Natural killer cell (primary cell): Measurements from ENCODE around the gene SPINT4. TPM values are rescaled to one million over a fixed set of nuclear protein-coding genes. Genes with fewer than 3 reads are reported as not detected.

Experiments
- ATAC-seq, 3 donors: fragments of 150-1000 bp in 2 of 3; fragments of 200-7000 bp in 1 of 3; cut with Tn5 transposase; 1 replicate in 1 of 3; 2 replicates in 2 of 3; pipeline ENCODE4 v1.10.0; 2021; ENCODE audit warnings: mild to moderate bottlenecking in 2 of 3, moderate library complexity in 2 of 3
- DNase-seq, 2 donors: peaks; one replicate each; pipeline versions ENCODE4 v3.0.0 to v3.0.0-alpha.2; 2013 to 2021; ENCODE audit warnings: mixed read lengths in 1 of 2
- H3K27ac ChIP-seq: one replicate; pipeline ENCODE4 v1.5.1; 2013; ENCODE audit warnings: mild to moderate bottlenecking, low read length
- H3K27me3 ChIP-seq: one replicate; pipeline ENCODE4 v1.6.1; 2013; ENCODE audit warnings: low read length; ENCODE audit not compliant: control insufficient read depth, insufficient read depth
- H3K36me3 ChIP-seq: one replicate; pipeline ENCODE4 v1.6.1; 2013; ENCODE audit warnings: low read length; ENCODE audit not compliant: control insufficient read depth, insufficient read depth
- H3K4me1 ChIP-seq: one replicate; pipeline ENCODE4 v1.6.1; 2013; ENCODE audit warnings: low read length; ENCODE audit not compliant: control insufficient read depth, insufficient read depth
- H3K4me3 ChIP-seq: one replicate; pipeline ENCODE4 v1.5.1; 2013; ENCODE audit warnings: low read length
- H3K9me3 ChIP-seq: one replicate; pipeline ENCODE4 v1.6.1; 2013; ENCODE audit warnings: low read length; ENCODE audit not compliant: control insufficient read depth, insufficient read depth
- H3K27ac Mint-ChIP-seq, 2 donors: one replicate each; pipeline ENCODE4 v1.8.0; 2022; ENCODE audit warnings: mild to moderate bottlenecking in 2 of 2, mixed read lengths in 2 of 2, moderate library complexity in 1 of 2
- H3K27me3 Mint-ChIP-seq, 2 donors: one replicate each; pipeline ENCODE4 v1.8.0; 2022; ENCODE audit warnings: low read depth in 2 of 2, mixed read lengths in 2 of 2
- H3K36me3 Mint-ChIP-seq: one replicate; pipeline ENCODE4 v1.8.0; 2022; ENCODE audit warnings: mixed read lengths
- H3K4me1 Mint-ChIP-seq, 2 donors: one replicate each; pipeline ENCODE4 v1.8.0; 2022; ENCODE audit warnings: mixed read lengths in 2 of 2
- H3K4me3 Mint-ChIP-seq: one replicate; pipeline ENCODE4 v1.8.0; 2022; ENCODE audit warnings: mild to moderate bottlenecking, moderate library complexity, mixed read lengths
- H3K9me3 Mint-ChIP-seq, 2 donors: one replicate each; pipeline ENCODE4 v1.8.0; 2022; ENCODE audit warnings: mixed read lengths in 2 of 2
- WGBS: methylation state at CpG from one replicate; pipeline ENCODE4 v1.1.7; 2013; ENCODE audit warnings: missing lambda C conversion rate; ENCODE audit not compliant: insufficient coverage; 5-methylcytosine and 5-hydroxymethylcytosine counted together
- intact Hi-C: fragments of 100-400 bp; cut with micrococcal nuclease; formaldehyde crosslinking; loops from one replicate; pipeline ENCODE4 v1.14.2; 2022
- total RNA-seq, 4 donors: library from RNA; stranded (reverse); fragments of 120-200 nt in 1 of 4; gene quantifications; one replicate each; pipeline versions ENCODE4 v1.2.3 to v1.2.4, GENCODE V29; 2013 to 2022
- TF ChIP-seq, protein P1 (sequence below): fragments of 200-600 bp; IDR thresholded peaks from one replicate; pipeline ENCODE4 v1.8.0; 2022; ENCODE audit warnings: antibody characterized with exemption

SPINT4 gene
- total RNA-seq, 3 donors from 2014 or later (not counting 1 experiment from before 2014, with no cell fraction given): not detected

DNA sequence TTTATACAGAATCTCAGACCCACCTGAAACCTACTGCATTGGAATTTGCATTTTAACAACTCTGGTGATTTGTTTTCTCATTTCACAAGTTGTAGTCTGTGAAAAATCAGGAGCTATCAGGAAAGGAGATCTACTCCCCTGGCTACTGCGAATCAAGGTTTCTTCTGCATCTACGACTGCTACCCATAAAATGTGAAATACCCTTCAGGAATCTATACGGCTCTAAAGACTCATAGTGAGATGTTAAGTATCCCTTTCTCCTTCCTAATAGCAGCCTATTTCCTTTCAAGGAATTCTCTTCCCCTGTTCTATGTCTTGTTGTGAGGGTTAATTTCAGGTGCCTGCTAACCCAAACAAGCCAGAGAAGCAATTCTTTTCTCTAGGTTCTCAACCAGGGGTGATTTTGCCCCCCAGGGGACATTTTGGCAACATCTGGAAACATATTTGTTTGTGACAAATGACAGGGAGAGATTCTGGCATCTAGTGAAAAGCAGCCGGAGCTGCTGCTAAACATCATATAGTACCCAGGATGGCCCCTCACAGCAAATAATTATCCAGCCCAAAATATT is 43.2 kb downstream of the SPINT4 start:
- Mint-ChIP-seq H3K4me1 (no peaks in the 10 kb centered on the region), H3K4me3 (no peak overlapping the region), H3K36me3 (no peaks in the 10 kb centered on the region), H3K9me3 (no peaks in the 10 kb centered on the region), H3K27me3 (peaks cover 0 to 10% of the 10 kb centered on the region in 2 donors), H3K27ac (no peak overlapping the region)
- TF ChIP-seq, protein P1, sequence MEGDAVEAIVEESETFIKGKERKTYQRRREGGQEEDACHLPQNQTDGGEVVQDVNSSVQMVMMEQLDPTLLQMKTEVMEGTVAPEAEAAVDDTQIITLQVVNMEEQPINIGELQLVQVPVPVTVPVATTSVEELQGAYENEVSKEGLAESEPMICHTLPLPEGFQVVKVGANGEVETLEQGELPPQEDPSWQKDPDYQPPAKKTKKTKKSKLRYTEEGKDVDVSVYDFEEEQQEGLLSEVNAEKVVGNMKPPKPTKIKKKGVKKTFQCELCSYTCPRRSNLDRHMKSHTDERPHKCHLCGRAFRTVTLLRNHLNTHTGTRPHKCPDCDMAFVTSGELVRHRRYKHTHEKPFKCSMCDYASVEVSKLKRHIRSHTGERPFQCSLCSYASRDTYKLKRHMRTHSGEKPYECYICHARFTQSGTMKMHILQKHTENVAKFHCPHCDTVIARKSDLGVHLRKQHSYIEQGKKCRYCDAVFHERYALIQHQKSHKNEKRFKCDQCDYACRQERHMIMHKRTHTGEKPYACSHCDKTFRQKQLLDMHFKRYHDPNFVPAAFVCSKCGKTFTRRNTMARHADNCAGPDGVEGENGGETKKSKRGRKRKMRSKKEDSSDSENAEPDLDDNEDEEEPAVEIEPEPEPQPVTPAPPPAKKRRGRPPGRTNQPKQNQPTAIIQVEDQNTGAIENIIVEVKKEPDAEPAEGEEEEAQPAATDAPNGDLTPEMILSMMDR: no peak
- Histone ChIP-seq H3K9me3 (no peaks in the 10 kb centered on the region), H3K27ac (no peak overlapping the region), H3K4me1 (no peaks in the 10 kb centered on the region), H3K27me3 (no peaks in the 10 kb centered on the region), H3K4me3 (no peak overlapping the region), H3K36me3 (no peaks in the 10 kb centered on the region)
- DNase-seq: no peak
- ATAC-seq: no peak
- 92% methylated on average over 2 of the region's 4 CpGs for WGBS
- intact Hi-C loops: no loop called here

DNA sequence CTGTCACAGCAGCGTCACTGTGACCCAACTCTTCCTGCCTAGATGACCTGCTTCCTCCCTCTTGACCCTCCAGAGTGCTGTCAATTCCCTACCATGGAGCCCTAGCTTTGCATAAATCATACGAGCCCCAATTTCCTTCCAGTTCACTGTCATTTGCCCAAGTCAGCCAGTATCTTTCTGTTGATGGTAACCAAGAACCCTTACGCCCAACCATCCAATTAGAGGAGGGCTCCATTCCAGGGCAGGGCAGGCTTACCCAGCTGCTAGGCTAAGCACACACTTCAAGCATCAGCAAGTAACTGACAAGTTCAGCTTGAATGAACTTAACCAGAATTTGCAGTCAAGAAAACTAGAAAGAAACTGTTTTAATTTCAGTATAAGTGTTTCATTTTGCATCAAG is 43.8 kb downstream of the SPINT4 start:
- no peak for DNase-seq
- TF ChIP-seq, protein P1: no peak
- no peak overlapping the region for H3K4me3 ChIP-seq
- no peaks in the 10 kb centered on the region for H3K36me3 ChIP-seq
- no peak for ATAC-seq
- H3K27me3 ChIP-seq: no peaks in the 10 kb centered on the region
- H3K36me3 Mint-ChIP-seq: no peaks in the 10 kb centered on the region
- no peak overlapping the region for H3K27ac ChIP-seq
- no peaks in the 10 kb centered on the region for H3K9me3 ChIP-seq
- 62% methylated on average over 3 of the region's 3 CpGs for WGBS
- H3K9me3 Mint-ChIP-seq: no peaks in the 10 kb centered on the region
- H3K4me1 ChIP-seq: no peaks in the 10 kb centered on the region
- H3K4me1 Mint-ChIP-seq: peaks cover 2 to 3% of the 10 kb centered on the region in 2 donors
- H3K27me3 Mint-ChIP-seq: peaks cover 0 to 6% of the 10 kb centered on the region in 2 donors
- intact Hi-C loops: no loop called here
- H3K4me3 Mint-ChIP-seq: no peak overlapping the region
- H3K27ac Mint-ChIP-seq: no peak overlapping the region

DNA sequence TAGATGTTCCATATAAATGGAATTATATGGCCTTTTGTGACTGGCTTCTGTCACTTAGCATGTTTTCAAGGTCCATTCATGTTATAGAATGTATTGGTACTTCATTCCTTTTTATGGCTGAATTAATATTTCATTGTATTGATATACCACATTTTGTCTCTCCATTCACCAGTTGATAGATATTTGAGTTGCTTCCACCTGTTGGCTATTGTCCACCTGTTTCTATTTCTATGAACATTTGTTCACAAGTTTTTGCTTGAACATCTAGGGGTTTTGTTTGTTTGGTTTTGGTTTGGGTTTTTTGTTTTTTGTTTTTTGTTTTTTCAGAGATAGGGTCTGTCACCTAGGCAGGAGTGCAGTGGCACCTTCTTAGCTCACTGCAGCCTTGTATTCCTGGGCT is 46.3 kb downstream of the SPINT4 start:
- Mint-ChIP-seq H3K27me3 (peaks cover 0 to 3% of the 10 kb centered on the region in 2 donors), H3K36me3 (no peaks in the 10 kb centered on the region), H3K9me3 (no peaks in the 10 kb centered on the region), H3K4me3 (no peak overlapping the region), H3K4me1 (peaks cover 3 to 4% of the 10 kb centered on the region in 2 donors), H3K27ac (no peak overlapping the region)
- H3K27me3 ChIP-seq: no peaks in the 10 kb centered on the region
- no peaks in the 10 kb centered on the region for H3K36me3 ChIP-seq
- no peak overlapping the region for H3K27ac ChIP-seq
- TF ChIP-seq, protein P1: no peak
- intact Hi-C loops: no loop called here
- no peak for ATAC-seq
- H3K9me3 ChIP-seq: no peaks in the 10 kb centered on the region
- H3K4me1 ChIP-seq: no peaks in the 10 kb centered on the region
- no peak for DNase-seq
- no peak overlapping the region for H3K4me3 ChIP-seq

- Histone ChIP-seq H3K4me1 (no peaks in the 10 kb centered on the region), H3K27me3 (no peaks in the 10 kb centered on the region), H3K36me3 (no peaks in the 10 kb centered on the region), H3K27ac (no peak overlapping the region), H3K9me3 (no peaks in the 10 kb centered on the region), H3K4me3 (no peak overlapping the region)
- Mint-ChIP-seq H3K4me1 (peaks cover 3 to 4% of the 10 kb centered on the region in 2 donors), H3K9me3 (no peaks in the 10 kb centered on the region), H3K36me3 (no peaks in the 10 kb centered on the region), H3K4me3 (no peak overlapping the region), H3K27ac (no peak overlapping the region), H3K27me3 (peaks cover 7 to 19% of the 10 kb centered on the region in 2 donors)
- TF ChIP-seq, protein P1: peak; percentile 94
- peak; percentile 78 to 91 for DNase-seq
- peak; percentile 91 to 94 (median 94) for ATAC-seq
- 53% methylated on average over 5 of the region's 5 CpGs for WGBS
- intact Hi-C loops: loop anchor here (1.0 to 5.0 kb wide), 2 partner anchors 319 to 452 kb away; no protein-coding TSS in a partner anchor
Observed at GRCh38 chr20:45771182-45771759, 49.1 kb downstream of the SPINT4 start.
